Measurements from ENCODE around the gene NPFFR2.
"Not testable (repeated sequence)": the region's sequence is repeated elsewhere in the genome, so short reads cannot be mapped to it uniquely, and the experiment has no call there.

NPFFR2 gene

GRCh38 chr4:72031868-72032608 is at the start of gene NPFFR2:
NPFFR2 (plus strand) TSS chr4:72032000; CDS start chr4:72128592, 96,592 bp downstream.
- DNase-seq (ENCODE audit: low read depth) = no peak

- no peak for DNase-seq (ENCODE audit: low read depth)
Measured at GRCh38 chr4:71992571-71993312, 39.1 kb upstream of the NPFFR2 start.

- no peak for DNase-seq (ENCODE audit: low read depth)
Measured at GRCh38 chr4:71994559-71994958, 37.2 kb upstream of the NPFFR2 start.

GRCh38 chr4:71995297-71995696 is 36.5 kb upstream of the NPFFR2 start:
- DNase-seq (ENCODE audit: low read depth) = no peak

- DNase-seq (ENCODE audit: low read depth) = no peak
Measured at GRCh38 chr4:72006586-72006985, 25.2 kb upstream of the NPFFR2 start.

- no peak for DNase-seq (ENCODE audit: low read depth)
Measured at GRCh38 chr4:72011906-72012305, 19.9 kb upstream of the NPFFR2 start.

GRCh38 chr4:72016011-72016410 is 15.8 kb upstream of the NPFFR2 start:
- no peak for DNase-seq (ENCODE audit: low read depth)

- no peak for DNase-seq (ENCODE audit: low read depth)
Measured at GRCh38 chr4:72019688-72020087, 12.1 kb upstream of the NPFFR2 start.

GRCh38 chr4:72022553-72022952 is 9.2 kb upstream of the NPFFR2 start:
- no peak for DNase-seq (ENCODE audit: low read depth)

- no peak for DNase-seq (ENCODE audit: low read depth)
Measured at GRCh38 chr4:72055566-72055965, 23.8 kb downstream of the NPFFR2 start.

- DNase-seq (ENCODE audit: low read depth) = no peak
Measured at GRCh38 chr4:72063726-72064125, 31.9 kb downstream of the NPFFR2 start.

GRCh38 chr4:72067051-72067450 is 35.3 kb downstream of the NPFFR2 start:
- DNase-seq (ENCODE audit: low read depth) = no peak

GRCh38 chr4:72073816-72074215 is 42.0 kb downstream of the NPFFR2 start:
- no peak for DNase-seq (ENCODE audit: low read depth)

- no peak for DNase-seq (ENCODE audit: low read depth)
Measured at GRCh38 chr4:72076562-72076961, 44.8 kb downstream of the NPFFR2 start.

- no peak for DNase-seq (ENCODE audit: low read depth)
Measured at GRCh38 chr4:72077346-72077745, 45.5 kb downstream of the NPFFR2 start.

GRCh38 chr4:72084587-72085011 is 52.8 kb downstream of the NPFFR2 start:
- DNase-seq (ENCODE audit: low read depth) = no peak

GRCh38 chr4:72090606-72091005 is 58.8 kb downstream of the NPFFR2 start:
- not testable (repeated sequence) for DNase-seq (ENCODE audit: low read depth)

GRCh38 chr4:72094059-72094797 is 62.4 kb downstream of the NPFFR2 start:
- DNase-seq (ENCODE audit: low read depth) = no peak

- no peak for DNase-seq (ENCODE audit: low read depth)
Measured at GRCh38 chr4:72107456-72107855, 75.7 kb downstream of the NPFFR2 start.

- DNase-seq (ENCODE audit: low read depth) = no peak
Measured at GRCh38 chr4:72109364-72109763, 77.6 kb downstream of the NPFFR2 start.

GRCh38 chr4:72109959-72110497 is 78.2 kb downstream of the NPFFR2 start:
- DNase-seq (ENCODE audit: low read depth) = no peak

GRCh38 chr4:72110886-72111285 is 79.1 kb downstream of the NPFFR2 start:
- DNase-seq (ENCODE audit: low read depth) = no peak

All from activated gamma-delta T cell treated with anti-CD3 and anti-CD28 coated beads, Interleukin-2, amount 50 U/mL, for 16 hours (primary cell).